ENCODE results near the gene ERC1.
A peak's percentile ranks its signal among the peaks of the same experiment; 100 is the strongest.

ERC1 gene

DNA sequence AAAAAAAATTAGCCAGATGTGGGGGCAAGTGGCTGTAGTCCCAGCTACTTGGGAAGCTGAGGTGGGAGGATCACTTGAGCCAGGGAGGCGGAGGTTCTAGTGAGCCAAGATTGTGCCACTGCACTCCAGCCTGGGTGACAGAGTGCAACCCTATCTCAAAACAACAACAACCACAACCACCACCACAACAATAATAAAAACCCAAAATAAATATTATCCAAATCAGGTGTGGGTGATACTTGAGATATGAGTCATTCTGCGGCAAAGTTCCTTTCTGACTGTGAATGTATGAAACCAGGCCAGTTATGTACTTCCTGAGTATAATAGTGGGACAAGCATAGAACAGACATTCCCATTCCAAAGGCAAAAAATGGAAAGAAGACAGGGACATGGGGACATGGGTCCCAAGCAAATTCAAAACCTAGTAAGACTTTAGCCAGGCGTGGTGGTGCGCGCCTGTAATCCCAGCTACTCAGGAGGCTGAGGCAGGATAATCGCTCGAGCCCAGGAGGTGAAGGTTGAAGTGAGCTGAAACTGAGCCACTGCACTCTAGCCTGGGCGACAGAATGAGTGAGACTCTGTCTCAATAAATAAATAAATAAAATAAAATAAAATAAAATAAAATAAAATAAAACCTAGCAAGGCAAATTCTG lies 9.7 kb upstream of the ERC1 start:
- no peak for TF ChIP-seq MYC (IDR thresholded peaks at IDR 0.05; ENCODE audit: low read depth, low read length)
- TF ChIP-seq, protein P1, sequence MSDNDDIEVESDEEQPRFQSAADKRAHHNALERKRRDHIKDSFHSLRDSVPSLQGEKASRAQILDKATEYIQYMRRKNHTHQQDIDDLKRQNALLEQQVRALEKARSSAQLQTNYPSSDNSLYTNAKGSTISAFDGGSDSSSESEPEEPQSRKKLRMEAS (IDR thresholded peaks at IDR 0.05; ENCODE audit: low read depth, low read length) = no peak
- TF ChIP-seq POLR2A (IDR thresholded peaks at IDR 0.05; ENCODE audit: extremely low read depth, insufficient read length) = no peak
- TF ChIP-seq, protein P2, sequence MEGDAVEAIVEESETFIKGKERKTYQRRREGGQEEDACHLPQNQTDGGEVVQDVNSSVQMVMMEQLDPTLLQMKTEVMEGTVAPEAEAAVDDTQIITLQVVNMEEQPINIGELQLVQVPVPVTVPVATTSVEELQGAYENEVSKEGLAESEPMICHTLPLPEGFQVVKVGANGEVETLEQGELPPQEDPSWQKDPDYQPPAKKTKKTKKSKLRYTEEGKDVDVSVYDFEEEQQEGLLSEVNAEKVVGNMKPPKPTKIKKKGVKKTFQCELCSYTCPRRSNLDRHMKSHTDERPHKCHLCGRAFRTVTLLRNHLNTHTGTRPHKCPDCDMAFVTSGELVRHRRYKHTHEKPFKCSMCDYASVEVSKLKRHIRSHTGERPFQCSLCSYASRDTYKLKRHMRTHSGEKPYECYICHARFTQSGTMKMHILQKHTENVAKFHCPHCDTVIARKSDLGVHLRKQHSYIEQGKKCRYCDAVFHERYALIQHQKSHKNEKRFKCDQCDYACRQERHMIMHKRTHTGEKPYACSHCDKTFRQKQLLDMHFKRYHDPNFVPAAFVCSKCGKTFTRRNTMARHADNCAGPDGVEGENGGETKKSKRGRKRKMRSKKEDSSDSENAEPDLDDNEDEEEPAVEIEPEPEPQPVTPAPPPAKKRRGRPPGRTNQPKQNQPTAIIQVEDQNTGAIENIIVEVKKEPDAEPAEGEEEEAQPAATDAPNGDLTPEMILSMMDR (IDR thresholded peaks at IDR 0.05; ENCODE audit: low read depth, low read length) = no peak
- no peak for DNase-seq (ENCODE audit: low read depth)
- no peak overlapping the region for H3K4me3 ChIP-seq (ENCODE audit: low read depth, low read length)

DNA sequence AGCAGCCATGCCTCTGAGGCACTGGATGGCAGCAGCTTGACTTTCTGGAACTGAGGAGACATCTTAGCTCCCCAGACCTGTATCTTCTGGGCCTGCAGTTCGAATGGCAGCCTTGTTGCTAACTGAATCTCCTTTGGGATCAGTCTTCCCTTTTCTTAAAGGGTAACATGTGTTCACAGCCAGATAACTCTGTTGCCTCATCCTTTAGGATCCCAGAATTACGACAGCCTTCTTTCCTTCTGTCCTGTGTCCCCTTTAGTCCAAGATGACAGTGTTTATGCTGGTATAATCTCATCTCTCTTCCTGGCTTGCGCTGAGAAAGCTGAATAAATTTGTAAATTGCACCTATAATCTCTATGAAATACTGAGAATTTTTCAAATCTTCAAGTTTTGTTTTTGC lies 9.1 kb upstream of the ERC1 start:
- H3K4me3 ChIP-seq (ENCODE audit: low read depth, low read length) = no peak overlapping the region
- TF ChIP-seq MYC (IDR thresholded peaks at IDR 0.05; ENCODE audit: low read depth, low read length) (no peak), POLR2A (IDR thresholded peaks at IDR 0.05; ENCODE audit: extremely low read depth, insufficient read length) (no peak)
- TF ChIP-seq, protein P2 (IDR thresholded peaks at IDR 0.05; ENCODE audit: low read depth, low read length) = no peak
- TF ChIP-seq, protein P1 (IDR thresholded peaks at IDR 0.05; ENCODE audit: low read depth, low read length) = no peak
- no peak for DNase-seq (ENCODE audit: low read depth)

DNA sequence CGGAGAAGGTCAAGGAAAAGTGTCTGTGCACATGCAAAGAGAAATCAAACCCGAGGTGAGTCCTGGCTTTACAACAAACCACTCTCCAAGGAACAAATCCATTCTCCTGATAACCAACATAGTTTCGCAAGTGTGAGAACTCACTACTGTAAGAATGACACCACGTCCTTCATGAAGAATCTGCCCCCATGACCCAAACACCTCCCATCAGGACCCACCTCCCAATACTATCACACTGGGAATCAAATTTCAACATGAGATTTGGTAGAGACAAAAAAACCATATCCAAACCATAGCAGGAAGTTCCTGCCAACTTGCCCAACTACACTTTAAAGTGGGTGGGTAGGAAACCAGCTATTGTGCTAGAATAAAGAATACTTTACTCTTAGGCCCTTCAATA lies 2.4 kb upstream of the ERC1 start:
- TF ChIP-seq, protein P1 (IDR thresholded peaks at IDR 0.05; ENCODE audit: low read depth, low read length) = no peak
- TF ChIP-seq POLR2A (IDR thresholded peaks at IDR 0.05; ENCODE audit: extremely low read depth, insufficient read length) (no peak), MYC (IDR thresholded peaks at IDR 0.05; ENCODE audit: low read depth, low read length) (no peak)
- TF ChIP-seq, protein P2 (IDR thresholded peaks at IDR 0.05; ENCODE audit: low read depth, low read length) = no peak
- DNase-seq (ENCODE audit: low read depth) = peak; percentile 43
- peak overlapping the region; percentile 71 for H3K4me3 ChIP-seq (ENCODE audit: low read depth, low read length)

DNA sequence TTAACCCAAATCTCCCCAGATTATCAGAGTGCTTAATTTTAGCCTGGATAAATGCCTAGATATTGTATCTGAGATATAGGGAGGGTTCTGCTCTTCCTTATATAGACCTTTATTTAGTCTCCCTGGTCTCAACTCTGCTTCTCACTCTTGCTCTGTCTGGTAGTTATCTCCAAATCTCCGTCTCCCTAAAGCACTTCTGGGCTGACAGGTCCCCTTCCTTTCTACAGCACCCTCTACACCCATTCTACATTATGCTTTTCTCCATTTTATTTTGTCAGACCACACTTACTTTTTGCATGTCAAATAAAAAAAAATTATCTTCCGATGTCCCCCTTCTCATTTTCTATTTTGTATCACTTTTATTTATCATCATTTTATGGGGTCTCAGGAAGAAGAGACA lies 2.0 kb upstream of the ERC1 start:
- DNase-seq (ENCODE audit: low read depth) = no peak

DNA sequence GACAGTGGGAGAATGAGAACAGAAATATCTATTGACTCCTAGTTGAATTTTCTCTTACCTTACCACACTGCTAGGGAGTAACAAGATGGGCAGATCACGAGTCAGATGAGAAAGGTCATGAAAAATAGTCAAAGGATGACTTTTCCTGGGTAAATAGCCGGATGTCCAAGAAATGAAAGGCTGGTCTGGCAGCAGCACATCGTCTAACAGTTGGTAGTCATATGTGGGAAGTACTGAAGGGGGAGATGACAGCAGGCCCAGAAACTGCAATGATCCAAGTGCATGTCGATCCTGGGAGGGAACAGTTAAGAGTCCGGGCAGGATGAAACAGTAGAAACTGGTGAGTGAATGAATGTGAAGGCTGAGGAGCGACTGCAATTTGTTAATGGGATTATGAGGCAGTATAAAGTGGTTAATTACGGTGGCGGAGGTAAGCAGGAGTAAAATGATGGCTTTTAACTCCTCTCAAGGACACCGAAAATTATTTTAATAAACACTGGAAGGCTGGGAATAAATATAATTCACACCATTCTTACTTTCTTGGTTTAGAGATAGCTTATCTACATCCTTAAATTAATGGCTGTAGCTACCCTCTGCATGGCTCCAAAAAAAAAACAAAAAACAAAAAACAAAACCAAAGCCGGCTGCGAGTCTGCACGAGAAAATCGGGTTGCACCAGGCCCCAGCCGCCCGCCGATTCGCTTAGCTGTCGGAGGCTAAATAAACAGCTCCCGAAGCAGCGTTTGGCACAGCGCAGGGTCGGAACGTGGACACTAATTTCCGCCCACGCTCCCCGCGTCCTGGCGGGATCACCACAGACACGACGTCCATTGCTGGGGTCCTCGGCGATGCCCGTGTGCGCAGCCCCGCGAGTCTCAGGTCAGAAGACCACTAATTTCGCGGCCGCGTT lies 1.0 kb upstream of the ERC1 start:
- DNase-seq (ENCODE audit: low read depth) = peak; percentile 71
- TF ChIP-seq, protein P2 (IDR thresholded peaks at IDR 0.05; ENCODE audit: low read depth, low read length) = no peak
- TF ChIP-seq, protein P1 (IDR thresholded peaks at IDR 0.05; ENCODE audit: low read depth, low read length) = 0 out of 2 replicates have a peak, but pooled peaks have one; percentile 22
- TF ChIP-seq MYC (IDR thresholded peaks at IDR 0.05; ENCODE audit: low read depth, low read length) = no peak
- peak overlapping the region; percentile 71 for H3K4me3 ChIP-seq (ENCODE audit: low read depth, low read length)

More for the DNA sequence above, 2.0 kb upstream of the ERC1 start:
- peak overlapping the region; percentile 71 for H3K4me3 ChIP-seq (ENCODE audit: low read depth, low read length)
- TF ChIP-seq POLR2A (IDR thresholded peaks at IDR 0.05; ENCODE audit: extremely low read depth, insufficient read length) (no peak), MYC (IDR thresholded peaks at IDR 0.05; ENCODE audit: low read depth, low read length) (no peak)
- TF ChIP-seq, protein P1 (IDR thresholded peaks at IDR 0.05; ENCODE audit: low read depth, low read length) = no peak
- TF ChIP-seq, protein P2 (IDR thresholded peaks at IDR 0.05; ENCODE audit: low read depth, low read length) = no peak

All from NB4 (cell line).